Thyroid gland (tissue), 4 donors: Measurements from ENCODE around the gene LAMP2.

Experiments used
- POLR2A ChIP-seq, 2 donors: fragments of 450-650 bp; IDR thresholded peaks; one replicate each; pipeline ENCODE4 v1.6.1; 2017; ENCODE audit warnings: antibody characterized with exemption in 2 of 2, mild to moderate bottlenecking in 2 of 2, moderate library complexity in 1 of 2
- TF ChIP-seq, protein P1 (sequence below), 6 experiments: fragments of 200-600 bp in 3 of 6; fragments of 450-650 bp in 3 of 6; sonication (generic) in 3 of 6; IDR thresholded peaks; one replicate each; pipeline ENCODE4 v1.5.1; 2016 to 2019; ENCODE audit warnings: antibody characterized with exemption in 6 of 6, mild to moderate bottlenecking in 2 of 6, inconsistent platforms in 1 of 6, moderate library complexity in 1 of 6

DNA sequence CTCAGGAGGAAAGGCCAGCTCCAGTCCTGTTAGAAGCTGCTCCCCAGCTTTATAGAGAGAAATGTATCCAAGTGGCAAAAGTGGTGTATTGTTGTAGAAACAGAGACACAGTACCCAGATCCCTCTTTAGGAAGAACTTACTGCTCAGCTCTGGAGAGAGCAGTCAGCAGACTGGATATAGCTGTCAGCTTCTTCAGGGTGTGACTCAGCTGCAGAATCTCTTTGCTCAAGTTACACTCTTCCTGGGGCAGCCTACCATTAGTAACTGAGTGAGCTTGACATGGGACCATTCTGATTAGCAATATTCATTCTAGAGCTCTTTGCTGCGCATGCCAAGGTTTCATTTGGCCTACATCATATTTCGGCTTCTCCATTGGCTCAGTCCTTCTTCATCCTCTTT, 66.7 kb downstream of the LAMP2 start:
- no peak for TF ChIP-seq POLR2A (IDR thresholded peaks at IDR 0.05)
- TF ChIP-seq, protein P1, sequence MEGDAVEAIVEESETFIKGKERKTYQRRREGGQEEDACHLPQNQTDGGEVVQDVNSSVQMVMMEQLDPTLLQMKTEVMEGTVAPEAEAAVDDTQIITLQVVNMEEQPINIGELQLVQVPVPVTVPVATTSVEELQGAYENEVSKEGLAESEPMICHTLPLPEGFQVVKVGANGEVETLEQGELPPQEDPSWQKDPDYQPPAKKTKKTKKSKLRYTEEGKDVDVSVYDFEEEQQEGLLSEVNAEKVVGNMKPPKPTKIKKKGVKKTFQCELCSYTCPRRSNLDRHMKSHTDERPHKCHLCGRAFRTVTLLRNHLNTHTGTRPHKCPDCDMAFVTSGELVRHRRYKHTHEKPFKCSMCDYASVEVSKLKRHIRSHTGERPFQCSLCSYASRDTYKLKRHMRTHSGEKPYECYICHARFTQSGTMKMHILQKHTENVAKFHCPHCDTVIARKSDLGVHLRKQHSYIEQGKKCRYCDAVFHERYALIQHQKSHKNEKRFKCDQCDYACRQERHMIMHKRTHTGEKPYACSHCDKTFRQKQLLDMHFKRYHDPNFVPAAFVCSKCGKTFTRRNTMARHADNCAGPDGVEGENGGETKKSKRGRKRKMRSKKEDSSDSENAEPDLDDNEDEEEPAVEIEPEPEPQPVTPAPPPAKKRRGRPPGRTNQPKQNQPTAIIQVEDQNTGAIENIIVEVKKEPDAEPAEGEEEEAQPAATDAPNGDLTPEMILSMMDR (IDR thresholded peaks at IDR 0.05), result no peak
